ENCODE data around the gene NDUFB10. TPM values are rescaled to one million over a fixed set of nuclear protein-coding genes. Genes with fewer than 3 reads are reported as not detected.
A peak's percentile ranks its signal among the peaks of the same experiment; 100 is the strongest.

NDUFB10 gene
- total RNA-seq, 4 donors from 2014 or later: 157 to 196 (median 174) TPM

- no peak for DNase-seq (ENCODE audit: low spot score in 2 of 2)
- Histone ChIP-seq H3K36me3 (peaks cover 13% of the 10 kb centered on the region), H3K9me3 (no peaks in the 10 kb centered on the region), H3K27me3 (no peaks in the 10 kb centered on the region), H3K4me1 (peaks cover 67% of the 10 kb centered on the region), H3K27ac (peak overlapping the region; percentile 97), H3K4me3 (peak overlapping the region; percentile 99)
- 74% methylated on average over 9 of the region's 16 CpGs for WGBS
- TF ChIP-seq EP300 (IDR thresholded peaks at IDR 0.05) (no peak), CTCF (IDR thresholded peaks at IDR 0.05) (no peak), POLR2AphosphoS5 (IDR thresholded peaks at IDR 0.05) (no peak), POLR2A (IDR thresholded peaks at IDR 0.05) (no peak)
Observed at GRCh38 chr16:2007081-2007836, 47.9 kb downstream of the NDUFB10 start.

GRCh38 chr16:2008009-2008526, 48.7 kb downstream of the NDUFB10 start:
- Histone ChIP-seq H3K4me1 (peaks cover 67% of the 10 kb centered on the region), H3K27ac (peak overlapping the region; percentile 97), H3K27me3 (no peaks in the 10 kb centered on the region), H3K36me3 (peaks cover 5% of the 10 kb centered on the region), H3K4me3 (peak overlapping the region; percentile 99), H3K9me3 (no peaks in the 10 kb centered on the region)
- peak in 1 of 2 donors; percentile 89 for DNase-seq (ENCODE audit: low spot score in 2 of 2)
- 40% methylated on average over 15 of the region's 15 CpGs for WGBS
- TF ChIP-seq POLR2A (IDR thresholded peaks at IDR 0.05) (no peak), POLR2AphosphoS5 (IDR thresholded peaks at IDR 0.05) (peak in 2 of 3 donors; percentile 77 to 84), EP300 (IDR thresholded peaks at IDR 0.05) (no peak), CTCF (IDR thresholded peaks at IDR 0.05) (no peak)

- DNase-seq (ENCODE audit: low spot score in 2 of 2): no peak
- no peaks in the 10 kb centered on the region for H3K36me3 ChIP-seq
- WGBS: 3% methylated on average over 10 of the region's 23 CpGs
- H3K9me3 ChIP-seq: no peaks in the 10 kb centered on the region
- H3K4me1 ChIP-seq: peaks cover 62% of the 10 kb centered on the region
- H3K4me3 ChIP-seq: peak overlapping the region; percentile 99
- H3K27ac ChIP-seq: peak overlapping the region; percentile 97
- no peaks in the 10 kb centered on the region for H3K27me3 ChIP-seq
- no peak for TF ChIP-seq POLR2A (IDR thresholded peaks at IDR 0.05)
- TF ChIP-seq POLR2AphosphoS5 (IDR thresholded peaks at IDR 0.05): no peak
- no peak for TF ChIP-seq CTCF (IDR thresholded peaks at IDR 0.05)
- TF ChIP-seq EP300 (IDR thresholded peaks at IDR 0.05): no peak
Observed at GRCh38 chr16:2008631-2009163, 49.4 kb downstream of the NDUFB10 start.

- WGBS: no CpG with 5 or more reads among the region's 55 CpGs
- DNase-seq (ENCODE audit: low spot score in 2 of 2): no peak
- TF ChIP-seq POLR2A (IDR thresholded peaks at IDR 0.05) (no peak), EP300 (IDR thresholded peaks at IDR 0.05) (no peak), POLR2AphosphoS5 (IDR thresholded peaks at IDR 0.05) (no peak), CTCF (IDR thresholded peaks at IDR 0.05) (no peak)
- Histone ChIP-seq H3K4me3 (peak overlapping the region; percentile 99), H3K27ac (peak overlapping the region; percentile 97), H3K36me3 (no peaks in the 10 kb centered on the region), H3K9me3 (no peaks in the 10 kb centered on the region), H3K27me3 (no peaks in the 10 kb centered on the region), H3K4me1 (peaks cover 57% of the 10 kb centered on the region)
Observed at GRCh38 chr16:2009164-2009711, 49.9 kb downstream of the NDUFB10 start.
